HUES6 (cell line): ENCODE data around the gene PARD6B.
"Not testable (repeated sequence)": the region's sequence is repeated elsewhere in the genome, so short reads cannot be mapped to it uniquely, and the experiment has no call there.

Experiments used
- H3K27ac ChIP-seq: 2 replicates; pipeline ENCODE4 v1.7.0; 2013; ENCODE audit warnings: low read depth, mild to moderate bottlenecking, low read length, inconsistent platforms
- H3K27me3 ChIP-seq: 2 replicates; pipeline ENCODE4 v1.6.1; 2013; ENCODE audit warnings: low read length; ENCODE audit not compliant: control insufficient read depth, insufficient read depth
- H3K36me3 ChIP-seq: 2 replicates; pipeline ENCODE4 v1.6.1; 2013; ENCODE audit warnings: low read length; ENCODE audit not compliant: control insufficient read depth, insufficient read depth
- H3K4me1 ChIP-seq: 2 replicates; pipeline ENCODE4 v1.6.1; 2013; ENCODE audit warnings: low read length; ENCODE audit not compliant: control insufficient read depth, insufficient read depth
- H3K4me3 ChIP-seq: 2 replicates; pipeline ENCODE4 v1.5.1; 2013; ENCODE audit warnings: low read depth, low read length
- H3K9ac ChIP-seq: one replicate; pipeline ENCODE4 v1.6.1; 2013; ENCODE audit warnings: mild to moderate bottlenecking, low read length
- H3K9me3 ChIP-seq: 2 replicates; pipeline ENCODE4 v1.6.1; 2013; ENCODE audit warnings: low read depth, low read length; ENCODE audit not compliant: control insufficient read depth, insufficient read depth

The PARD6B gene

GRCh38 chr20:50754420-50754819, 23.0 kb downstream of the PARD6B start:
- Histone ChIP-seq H3K36me3 (peaks cover 23% of the 10 kb centered on the region), H3K4me1 (no peaks in the 10 kb centered on the region), H3K27ac (no peak overlapping the region), H3K27me3 (no peaks in the 10 kb centered on the region), H3K9ac (no peak overlapping the region), H3K4me3 (no peak overlapping the region), H3K9me3 (no peaks in the 10 kb centered on the region)

GRCh38 chr20:50756447-50756846, 25.1 kb downstream of the PARD6B start:
- Histone ChIP-seq H3K27me3 (no peaks in the 10 kb centered on the region), H3K36me3 (peaks cover 6% of the 10 kb centered on the region; the same call in 1 of the 2 replicates), H3K27ac (no peak overlapping the region), H3K4me3 (no peak overlapping the region), H3K9me3 (no peaks in the 10 kb centered on the region), H3K9ac (no peak overlapping the region), H3K4me1 (peaks cover 3% of the 10 kb centered on the region)

DNA sequence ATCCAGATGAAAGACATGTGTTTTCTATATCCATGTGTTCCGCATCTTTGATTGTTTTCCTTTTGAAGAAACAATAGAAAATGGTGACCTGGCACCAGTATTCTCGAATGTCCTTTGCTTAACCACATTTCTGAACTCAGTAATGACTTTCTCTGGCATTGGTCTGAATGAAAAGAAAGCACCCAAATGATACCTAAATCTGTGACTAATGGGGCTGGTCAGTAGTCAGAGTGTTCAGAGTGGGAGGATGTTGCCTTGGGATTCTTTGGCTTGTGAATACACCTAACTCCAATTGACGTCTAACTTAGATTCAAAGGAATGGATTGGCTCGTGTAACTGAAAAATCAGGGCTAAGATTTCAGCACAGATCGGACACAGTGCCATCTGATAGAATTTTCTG, 27.1 kb downstream of the PARD6B start:
- Histone ChIP-seq H3K9ac (no peak overlapping the region), H3K4me3 (no peak overlapping the region), H3K4me1 (peaks cover 9% of the 10 kb centered on the region), H3K36me3 (no peaks in the 10 kb centered on the region), H3K27me3 (no peaks in the 10 kb centered on the region), H3K9me3 (no peaks in the 10 kb centered on the region), H3K27ac (no peak overlapping the region)

- Histone ChIP-seq H3K9me3 (no peaks in the 10 kb centered on the region), H3K9ac (no peak overlapping the region), H3K4me3 (no peak overlapping the region), H3K27me3 (no peaks in the 10 kb centered on the region), H3K36me3 (no peaks in the 10 kb centered on the region), H3K27ac (no peak overlapping the region), H3K4me1 (peaks cover 9% of the 10 kb centered on the region)
Observed at GRCh38 chr20:50758992-50759391, 27.6 kb downstream of the PARD6B start.

- Histone ChIP-seq H3K9ac (no peak overlapping the region), H3K36me3 (no peaks in the 10 kb centered on the region), H3K27me3 (no peaks in the 10 kb centered on the region), H3K27ac (no peak overlapping the region), H3K4me1 (peaks cover 12% of the 10 kb centered on the region), H3K4me3 (no peak overlapping the region), H3K9me3 (no peaks in the 10 kb centered on the region)
Observed at GRCh38 chr20:50759678-50760077, 28.3 kb downstream of the PARD6B start.

DNA sequence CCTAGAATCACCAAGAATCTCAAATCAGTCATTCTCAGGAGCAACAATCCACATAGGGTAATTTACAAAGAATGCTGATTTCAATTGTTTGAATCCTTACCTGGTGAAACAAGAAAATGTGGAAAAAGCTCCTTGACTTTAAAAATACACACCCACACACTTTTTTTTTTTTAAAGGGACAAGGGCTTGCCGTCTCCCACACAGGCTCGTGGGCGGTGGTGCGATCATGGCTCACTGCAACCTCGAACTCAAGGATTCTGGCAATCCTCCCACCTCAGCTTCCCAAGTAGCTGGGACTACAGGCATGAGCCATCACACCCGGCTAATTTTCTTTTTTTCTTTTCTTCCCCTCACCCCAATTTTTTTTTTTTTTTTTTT, 30.7 kb downstream of the PARD6B start:
- no peak overlapping the region for H3K27ac ChIP-seq
- no peak overlapping the region for H3K4me3 ChIP-seq
- H3K9me3 ChIP-seq = no peaks in the 10 kb centered on the region
- H3K4me1 ChIP-seq = peaks cover 15% of the 10 kb centered on the region
- no peak overlapping the region for H3K9ac ChIP-seq
- no peaks in the 10 kb centered on the region for H3K27me3 ChIP-seq
- no peaks in the 10 kb centered on the region for H3K36me3 ChIP-seq

DNA sequence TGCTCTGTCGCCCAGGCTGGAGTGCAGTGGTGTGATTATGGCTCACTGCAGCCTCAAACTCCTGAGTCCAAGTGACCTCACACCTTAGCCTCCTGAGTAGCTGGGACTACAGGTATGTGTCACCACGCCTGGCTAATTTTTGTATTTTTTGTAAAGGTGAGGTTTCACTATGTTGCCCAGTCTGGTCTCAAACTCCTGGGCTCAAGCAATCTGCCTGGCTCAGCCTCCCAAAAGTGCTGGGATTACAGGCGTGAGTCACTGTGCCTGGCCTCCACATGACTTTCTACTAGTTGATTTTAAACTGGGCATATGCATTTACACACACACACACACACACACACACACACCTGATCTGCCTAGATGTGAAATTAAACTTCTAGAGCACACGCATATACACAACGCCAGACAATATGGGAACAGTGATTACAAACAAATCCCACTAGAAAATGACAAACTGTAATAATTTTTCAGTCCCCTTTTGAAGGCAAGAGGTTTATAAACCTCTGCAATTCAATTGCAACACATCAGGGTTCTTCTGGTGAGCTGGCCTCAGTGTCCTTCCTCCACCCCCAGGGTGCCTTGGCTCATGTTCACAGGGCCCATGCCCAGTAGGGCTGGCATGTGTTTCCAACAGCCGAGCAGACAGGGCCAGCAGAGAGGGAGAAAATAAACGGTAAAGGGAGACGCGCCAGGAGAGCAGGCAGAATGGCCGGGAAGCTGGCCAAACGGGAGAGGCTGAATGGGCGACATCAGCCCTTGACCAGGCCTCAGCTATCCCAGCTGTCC, 31.2 kb downstream of the PARD6B start:
- Histone ChIP-seq H3K27ac (no peak overlapping the region), H3K9me3 (no peaks in the 10 kb centered on the region), H3K9ac (no peak overlapping the region), H3K4me1 (peaks cover 20% of the 10 kb centered on the region), H3K4me3 (no peak overlapping the region), H3K36me3 (no peaks in the 10 kb centered on the region), H3K27me3 (no peaks in the 10 kb centered on the region)

- H3K4me1 ChIP-seq = peaks cover 25% of the 10 kb centered on the region
- H3K27ac ChIP-seq, H3K36me3 ChIP-seq, H3K9me3 ChIP-seq, H3K9ac ChIP-seq, H3K27me3 ChIP-seq, H3K4me3 ChIP-seq: not testable (repeated sequence)
Observed at GRCh38 chr20:50763550-50764458, 32.4 kb downstream of the PARD6B start.

DNA sequence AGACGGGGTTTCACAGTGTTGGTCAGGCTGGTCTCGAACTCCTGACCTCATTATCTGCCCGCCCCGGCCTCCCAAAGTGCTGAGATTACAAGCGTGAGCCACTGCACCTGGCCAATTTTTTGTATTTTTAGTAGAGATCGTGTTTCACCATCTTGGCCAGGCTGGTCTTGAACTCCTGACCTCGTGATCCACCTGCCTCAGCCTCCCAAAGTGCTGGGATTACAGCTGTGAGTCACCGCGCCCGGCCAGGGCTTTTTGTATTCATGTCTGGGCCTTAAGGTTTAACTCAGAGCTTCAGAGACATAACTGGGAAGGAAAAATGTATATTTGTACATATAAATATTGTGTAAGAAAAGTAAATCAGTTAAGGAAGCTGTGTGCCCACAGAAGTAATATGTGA, 33.9 kb downstream of the PARD6B start:
- H3K9ac ChIP-seq, H3K27ac ChIP-seq, H3K4me3 ChIP-seq, H3K9me3 ChIP-seq, H3K36me3 ChIP-seq, H3K27me3 ChIP-seq: not testable (repeated sequence)
- peaks cover 25% of the 10 kb centered on the region for H3K4me1 ChIP-seq

- Histone ChIP-seq H3K36me3 (no peaks in the 10 kb centered on the region), H3K9me3 (no peaks in the 10 kb centered on the region), H3K4me3 (no peak overlapping the region), H3K27ac (no peak overlapping the region), H3K27me3 (no peaks in the 10 kb centered on the region), H3K4me1 (peaks cover 25% of the 10 kb centered on the region), H3K9ac (no peak overlapping the region)
Observed at GRCh38 chr20:50765674-50766073, 34.3 kb downstream of the PARD6B start.
